Testis (tissue), 3 donors: ENCODE measurements around the gene RIC8B. TPM values are rescaled to one million over a fixed set of nuclear protein-coding genes. Genes with fewer than 3 reads are reported as not detected.

Experiments used
- DNase-seq: peaks from one replicate; pipeline ENCODE4 v3.0.0-alpha.2; 2019
- H3K27ac ChIP-seq, 2 donors: fragments of 200-600 bp; sonication (generic); one replicate each; pipeline ENCODE4 v1.5.1; 2019
- H3K27me3 ChIP-seq: fragments of 200-600 bp; sonication (generic); one replicate; pipeline ENCODE4 v1.5.1; 2019
- H3K36me3 ChIP-seq: fragments of 200-600 bp; sonication (generic); one replicate; pipeline ENCODE4 v1.5.1; 2017; ENCODE audit warnings: low read depth; ENCODE audit errors: missing control alignments
- H3K4me1 ChIP-seq: fragments of 200-600 bp; sonication (generic); one replicate; pipeline ENCODE4 v1.5.1; 2019
- H3K4me3 ChIP-seq, 2 donors: fragments of 200-600 bp; sonication (generic); one replicate each; pipeline ENCODE4 v1.5.1; 2017 to 2019
- H3K9me3 ChIP-seq: fragments of 200-600 bp; sonication (generic); one replicate; pipeline ENCODE4 v1.5.1; 2017
- POLR2A ChIP-seq: fragments of 450-650 bp; IDR thresholded peaks from one replicate; pipeline ENCODE4 v1.6.1; 2017; ENCODE audit warnings: antibody characterized with exemption, mild to moderate bottlenecking, moderate library complexity
- WGBS, 2 donors: methylation state at CpG; one replicate each; pipeline ENCODE4 v1.1.5; 2018; 5-methylcytosine and 5-hydroxymethylcytosine counted together
- intact Hi-C: fragments of 100-400 bp; cut with DNase I; formaldehyde crosslinking; loops from one replicate; pipeline ENCODE4 v1.15.1; 2023; ENCODE audit warnings: low total_unique reads
- polyA plus RNA-seq: library from polyadenylated mRNA; stranded (reverse); fragments of 350-450 nt; fragmentation: Illumina TruSeq; extraction: RNeasy Lipid Tissue Mini Kit (QIAGEN cat#74804); gene quantifications from one replicate; pipeline ENCODE4 v1.2.3, GENCODE V29; 2014; ENCODE audit warnings: low read depth, low replicate concordance; ENCODE audit not compliant: insufficient read depth
- total RNA-seq, 2 donors: library from RNA; depleted of rRNA; stranded (reverse); fragments of >200 nt; gene quantifications; one replicate each; pipeline ENCODE4 v1.2.3, GENCODE V29; 2016
- TF ChIP-seq, protein P1 (sequence below), 3 experiments: fragments of 450-650 bp in 2 of 3; fragments of 200-600 bp in 1 of 3; sonication (generic) in 1 of 3; IDR thresholded peaks; one replicate each; pipeline ENCODE4 v1.5.1; 2016 to 2019; ENCODE audit warnings: antibody characterized with exemption in 3 of 3, mild to moderate bottlenecking in 2 of 3, moderate library complexity in 1 of 3

The RIC8B gene
- total and polyA plus RNA-seq, 3 donors from 2014 or later: 14.3 to 27.7 (median 18.3) TPM

DNA sequence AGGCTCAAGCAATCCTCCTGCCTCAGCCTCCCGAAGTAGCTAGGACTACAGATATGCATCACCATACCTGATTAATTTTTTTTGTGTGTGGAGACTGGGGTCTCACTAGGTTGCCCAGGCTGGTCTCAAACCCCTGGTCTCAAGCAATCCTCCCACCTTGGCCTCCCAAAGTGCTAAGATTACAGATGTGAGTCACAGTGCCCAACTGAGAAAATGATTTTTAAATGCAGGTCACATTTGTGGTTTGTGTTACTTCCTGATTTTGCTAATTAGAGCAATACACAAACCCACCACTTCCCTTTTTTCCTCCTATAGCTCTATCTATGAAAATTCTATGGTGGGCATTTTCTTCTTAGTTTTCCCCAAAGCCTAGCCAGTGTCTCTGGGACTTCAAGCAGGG lies 135.7 kb downstream of the RIC8B start:
- TF ChIP-seq POLR2A: no peak
- TF ChIP-seq, protein P1, sequence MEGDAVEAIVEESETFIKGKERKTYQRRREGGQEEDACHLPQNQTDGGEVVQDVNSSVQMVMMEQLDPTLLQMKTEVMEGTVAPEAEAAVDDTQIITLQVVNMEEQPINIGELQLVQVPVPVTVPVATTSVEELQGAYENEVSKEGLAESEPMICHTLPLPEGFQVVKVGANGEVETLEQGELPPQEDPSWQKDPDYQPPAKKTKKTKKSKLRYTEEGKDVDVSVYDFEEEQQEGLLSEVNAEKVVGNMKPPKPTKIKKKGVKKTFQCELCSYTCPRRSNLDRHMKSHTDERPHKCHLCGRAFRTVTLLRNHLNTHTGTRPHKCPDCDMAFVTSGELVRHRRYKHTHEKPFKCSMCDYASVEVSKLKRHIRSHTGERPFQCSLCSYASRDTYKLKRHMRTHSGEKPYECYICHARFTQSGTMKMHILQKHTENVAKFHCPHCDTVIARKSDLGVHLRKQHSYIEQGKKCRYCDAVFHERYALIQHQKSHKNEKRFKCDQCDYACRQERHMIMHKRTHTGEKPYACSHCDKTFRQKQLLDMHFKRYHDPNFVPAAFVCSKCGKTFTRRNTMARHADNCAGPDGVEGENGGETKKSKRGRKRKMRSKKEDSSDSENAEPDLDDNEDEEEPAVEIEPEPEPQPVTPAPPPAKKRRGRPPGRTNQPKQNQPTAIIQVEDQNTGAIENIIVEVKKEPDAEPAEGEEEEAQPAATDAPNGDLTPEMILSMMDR (IDR thresholded peaks at IDR 0.05): no peak
- Histone ChIP-seq H3K4me1 (no peaks in the 10 kb centered on the region), H3K9me3 (no peaks in the 10 kb centered on the region), H3K27me3 (no peaks in the 10 kb centered on the region), H3K27ac (no peak overlapping the region), H3K36me3 (no peaks in the 10 kb centered on the region), H3K4me3 (no peak overlapping the region)
- DNase-seq: no peak
- intact Hi-C loops: no loop called here
- WGBS, 2 donors: 85 to 94% methylated on average over 1 of the region's 1 CpG

DNA sequence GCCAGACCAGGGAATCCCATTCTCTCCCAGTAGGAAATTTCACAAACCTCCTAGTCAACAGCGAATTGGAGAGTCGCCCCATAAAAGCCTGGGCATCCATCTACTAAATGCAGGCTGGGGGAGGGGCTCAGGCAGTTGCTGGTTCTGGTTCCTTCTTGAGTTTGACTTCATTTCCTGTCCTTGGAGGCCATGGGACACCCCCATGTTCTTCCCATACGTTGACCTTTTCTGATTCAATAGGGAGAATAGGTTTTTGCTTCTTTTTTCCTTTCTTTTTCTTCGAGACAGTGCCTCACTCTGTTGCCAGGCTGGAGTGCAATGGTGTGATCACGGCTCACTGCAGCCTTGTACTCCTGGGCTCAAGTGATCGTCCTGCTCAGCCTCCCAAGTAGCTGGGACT lies 137.1 kb downstream of the RIC8B start:
- H3K27me3 ChIP-seq: no peaks in the 10 kb centered on the region
- no peaks in the 10 kb centered on the region for H3K36me3 ChIP-seq
- no peak for DNase-seq
- no peaks in the 10 kb centered on the region for H3K4me1 ChIP-seq
- H3K9me3 ChIP-seq: no peaks in the 10 kb centered on the region
- 83 to 89% methylated on average over 6 of the region's 6 CpGs for WGBS, 2 donors
- no peak overlapping the region for H3K4me3 ChIP-seq
- TF ChIP-seq POLR2A: no peak
- TF ChIP-seq, protein P1 (IDR thresholded peaks at IDR 0.05): no peak
- no peak overlapping the region for H3K27ac ChIP-seq
- intact Hi-C loops: no loop called here

DNA sequence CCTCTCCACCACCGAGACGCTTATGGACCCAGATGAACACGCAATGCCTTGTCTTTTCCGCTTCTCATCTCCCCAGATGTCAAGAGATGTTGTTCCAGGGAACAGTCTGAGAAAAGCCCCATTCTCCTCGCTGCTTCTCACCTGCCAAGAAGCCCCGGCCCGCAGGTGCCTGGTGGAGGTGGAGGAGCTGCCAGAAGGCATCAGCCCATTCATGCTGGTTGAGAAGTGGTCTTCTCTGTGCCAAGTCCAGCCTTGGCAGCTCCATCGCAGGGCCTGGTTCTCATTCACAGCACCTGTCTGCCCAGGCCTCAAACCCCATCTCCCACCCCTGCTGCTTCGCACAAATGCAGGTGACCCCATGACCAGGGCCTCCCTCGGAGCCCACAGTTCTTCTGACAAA lies 139.0 kb downstream of the RIC8B start:
- no peaks in the 10 kb centered on the region for H3K36me3 ChIP-seq
- WGBS, 2 donors: 79 to 88% methylated on average over 9 to 10 of the region's 10 CpGs
- intact Hi-C loops: no loop called here
- H3K27me3 ChIP-seq: no peaks in the 10 kb centered on the region
- H3K9me3 ChIP-seq: no peaks in the 10 kb centered on the region
- no peak overlapping the region for H3K27ac ChIP-seq
- no peak overlapping the region for H3K4me3 ChIP-seq
- TF ChIP-seq POLR2A: no peak
- TF ChIP-seq, protein P1 (IDR thresholded peaks at IDR 0.05): no peak
- H3K4me1 ChIP-seq: no peaks in the 10 kb centered on the region
- DNase-seq: no peak

- no peak for DNase-seq
- intact Hi-C loops: no loop called here
These were observed 140.5 kb downstream of the RIC8B start for GRCh38 chr12:106914796-106915634.

More at GRCh38 chr12:106914796-106915634, 140.5 kb downstream of the RIC8B start:
- no peak for TF ChIP-seq POLR2A
- TF ChIP-seq, protein P1 (IDR thresholded peaks at IDR 0.05): no peak
- no peaks in the 10 kb centered on the region for H3K9me3 ChIP-seq
- H3K4me3 ChIP-seq: no peak overlapping the region
- H3K27me3 ChIP-seq: no peaks in the 10 kb centered on the region
- WGBS, 2 donors: 81 to 85% methylated on average over 3 of the region's 3 CpGs
- no peaks in the 10 kb centered on the region for H3K4me1 ChIP-seq
- H3K36me3 ChIP-seq: no peaks in the 10 kb centered on the region
- no peak overlapping the region for H3K27ac ChIP-seq
